Mucosa of descending colon (tissue), 3 donors: ENCODE data around the gene CAPZB. TPM values are rescaled to one million over a fixed set of nuclear protein-coding genes. Genes with fewer than 3 reads are reported as not detected.

Source experiments
- ATAC-seq: fragments of 200-7000 bp; cut with Tn5 transposase; one replicate; pipeline ENCODE4 v1.9.1; 2020; ENCODE audit warnings: mild to moderate bottlenecking, moderate library complexity
- DNase-seq, 3 donors: peaks; one replicate each; pipeline ENCODE4 v3.0.0-alpha.2; 2020
- H3K36me3 ChIP-seq: fragments of 200-600 bp; one replicate; pipeline ENCODE4 v1.8.0; 2021; ENCODE audit warnings: low read depth, mild to moderate bottlenecking
- H3K4me1 ChIP-seq: fragments of 200-600 bp; one replicate; pipeline ENCODE4 v1.8.0; 2021; ENCODE audit warnings: low read depth, mild to moderate bottlenecking
- H3K4me3 ChIP-seq: fragments of 200-600 bp; one replicate; pipeline ENCODE4 v1.8.0; 2021; ENCODE audit warnings: mild to moderate bottlenecking
- H3K9me3 ChIP-seq: fragments of 200-600 bp; one replicate; pipeline ENCODE4 v1.8.0; 2021; ENCODE audit warnings: mild to moderate bottlenecking
- intact Hi-C, 2 donors: fragments of 100-400 bp; cut with DNase I in 1 of 2; cut with micrococcal nuclease in 1 of 2; formaldehyde crosslinking; loops; one replicate each; pipeline versions ENCODE4 v1.11.0 to v1.11.1; 2022; cut with DNase I, micrococcal nuclease
- total RNA-seq, 3 donors: library from RNA; stranded (reverse); fragmentation: NEBNext Ultra II Directional in 2 of 3; extraction: Animal tissue kit (Norgen Biotek cat#: 25700) in 2 of 3; gene quantifications; one replicate each; pipeline versions ENCODE4 v1.2.1 to v1.2.4, GENCODE V29; 2021 to 2023
- TF ChIP-seq, protein P1 (sequence below): fragments of 200-600 bp; IDR thresholded peaks from one replicate; pipeline ENCODE4 v1.8.0; 2022; ENCODE audit warnings: antibody characterized with exemption, mild to moderate bottlenecking
- donor health status: DM: no; HTN: no; CAD: no; lungs with moderate emphysema.
- donor health status: DM: no; HTN: no; CAD: no.
- donor health status: DM: no; HTN: yes; CAD: no.

CAPZB gene
- total RNA-seq, 3 donors from 2014 or later, result 346 to 393 (median 381) TPM

DNA sequence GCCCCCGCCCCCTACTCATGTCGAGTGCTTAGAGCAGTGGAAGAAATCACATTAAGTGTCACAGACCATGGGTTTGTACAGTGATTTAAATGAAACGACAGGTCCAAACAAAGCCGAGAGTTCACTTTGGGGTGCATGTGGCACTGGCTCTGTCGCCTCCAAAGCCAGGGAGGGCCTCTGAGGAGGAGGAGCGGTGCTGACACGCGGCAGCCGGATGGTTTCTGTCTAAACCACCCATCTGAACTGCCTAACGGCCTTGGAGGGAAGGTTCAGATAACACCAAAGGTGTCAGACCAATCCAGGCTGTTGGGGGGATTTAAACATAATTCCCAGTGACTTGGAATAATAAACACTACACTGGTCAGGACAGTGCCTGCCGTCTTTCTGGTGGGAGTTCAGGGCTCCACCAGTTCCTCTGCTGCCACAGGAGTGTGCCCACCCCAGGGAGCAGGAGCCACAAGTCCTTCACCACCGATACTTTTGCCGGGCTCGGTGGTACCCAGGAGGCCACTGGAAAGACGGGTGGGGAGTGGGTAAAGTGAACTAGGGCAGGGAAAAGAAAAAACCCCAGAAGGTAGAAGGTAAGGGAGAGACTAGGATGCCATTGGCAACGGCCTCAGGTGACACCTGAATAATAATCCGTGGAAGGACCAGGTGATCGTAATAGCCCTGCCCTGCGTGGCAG, 95.0 kb downstream of the CAPZB start:
- H3K36me3 ChIP-seq, result no peaks in the 10 kb centered on the region
- TF ChIP-seq, protein P1, sequence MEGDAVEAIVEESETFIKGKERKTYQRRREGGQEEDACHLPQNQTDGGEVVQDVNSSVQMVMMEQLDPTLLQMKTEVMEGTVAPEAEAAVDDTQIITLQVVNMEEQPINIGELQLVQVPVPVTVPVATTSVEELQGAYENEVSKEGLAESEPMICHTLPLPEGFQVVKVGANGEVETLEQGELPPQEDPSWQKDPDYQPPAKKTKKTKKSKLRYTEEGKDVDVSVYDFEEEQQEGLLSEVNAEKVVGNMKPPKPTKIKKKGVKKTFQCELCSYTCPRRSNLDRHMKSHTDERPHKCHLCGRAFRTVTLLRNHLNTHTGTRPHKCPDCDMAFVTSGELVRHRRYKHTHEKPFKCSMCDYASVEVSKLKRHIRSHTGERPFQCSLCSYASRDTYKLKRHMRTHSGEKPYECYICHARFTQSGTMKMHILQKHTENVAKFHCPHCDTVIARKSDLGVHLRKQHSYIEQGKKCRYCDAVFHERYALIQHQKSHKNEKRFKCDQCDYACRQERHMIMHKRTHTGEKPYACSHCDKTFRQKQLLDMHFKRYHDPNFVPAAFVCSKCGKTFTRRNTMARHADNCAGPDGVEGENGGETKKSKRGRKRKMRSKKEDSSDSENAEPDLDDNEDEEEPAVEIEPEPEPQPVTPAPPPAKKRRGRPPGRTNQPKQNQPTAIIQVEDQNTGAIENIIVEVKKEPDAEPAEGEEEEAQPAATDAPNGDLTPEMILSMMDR, result no peak
- ATAC-seq (no peak), DNase-seq (no peak)
- no peak overlapping the region for H3K4me3 ChIP-seq
- H3K9me3 ChIP-seq, result no peaks in the 10 kb centered on the region
- H3K4me1 ChIP-seq, result peaks cover 50% of the 10 kb centered on the region
- intact Hi-C loops, result no loop called here

DNA sequence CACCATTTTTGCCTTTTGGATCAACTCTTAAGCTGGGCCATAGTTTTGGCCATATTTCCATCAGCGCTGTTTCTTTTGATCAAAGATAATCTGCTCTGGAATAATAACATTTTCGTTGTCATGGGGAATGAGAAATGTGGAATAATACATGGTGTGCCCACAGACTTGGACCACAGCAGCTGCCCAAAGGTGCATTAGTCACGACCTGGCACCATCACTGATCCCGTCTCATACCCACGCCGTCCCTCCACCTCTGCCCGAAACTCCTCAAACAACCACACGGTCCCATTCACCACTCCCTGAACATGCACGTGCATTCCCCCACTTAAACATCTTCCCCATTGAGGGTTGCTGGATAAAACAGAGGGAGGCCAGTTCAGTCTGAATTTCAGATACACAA, 96.4 kb downstream of the CAPZB start:
- DNase-seq (no peak), ATAC-seq (no peak)
- intact Hi-C loops, result no loop called here
- Histone ChIP-seq H3K36me3 (no peaks in the 10 kb centered on the region), H3K4me1 (peaks cover 59% of the 10 kb centered on the region), H3K4me3 (no peak overlapping the region), H3K9me3 (no peaks in the 10 kb centered on the region)
- TF ChIP-seq, protein P1, result no peak

DNA sequence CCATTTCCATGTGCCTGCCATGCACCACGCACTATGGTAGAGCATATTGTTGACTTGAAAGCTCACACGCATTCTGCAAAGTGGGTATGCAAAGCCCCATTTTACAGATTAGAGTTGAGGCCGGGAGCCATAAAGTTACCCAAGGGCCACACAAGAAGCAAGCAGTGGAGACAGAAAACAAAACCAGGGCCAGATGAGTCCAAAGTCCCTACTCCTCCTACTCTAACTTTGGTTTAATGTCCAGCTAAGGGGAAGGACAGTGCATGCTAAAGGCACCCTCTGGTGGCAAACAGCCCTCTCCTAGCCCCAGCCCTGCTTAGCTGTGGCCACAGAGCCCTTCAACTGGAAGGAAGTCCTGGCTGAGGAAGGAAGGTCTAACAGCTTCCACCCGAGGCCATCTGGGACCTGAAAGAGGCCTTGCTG, 98.3 kb downstream of the CAPZB start:
- peak; percentile 67 for ATAC-seq
- intact Hi-C loops, result no loop called here

DNA sequence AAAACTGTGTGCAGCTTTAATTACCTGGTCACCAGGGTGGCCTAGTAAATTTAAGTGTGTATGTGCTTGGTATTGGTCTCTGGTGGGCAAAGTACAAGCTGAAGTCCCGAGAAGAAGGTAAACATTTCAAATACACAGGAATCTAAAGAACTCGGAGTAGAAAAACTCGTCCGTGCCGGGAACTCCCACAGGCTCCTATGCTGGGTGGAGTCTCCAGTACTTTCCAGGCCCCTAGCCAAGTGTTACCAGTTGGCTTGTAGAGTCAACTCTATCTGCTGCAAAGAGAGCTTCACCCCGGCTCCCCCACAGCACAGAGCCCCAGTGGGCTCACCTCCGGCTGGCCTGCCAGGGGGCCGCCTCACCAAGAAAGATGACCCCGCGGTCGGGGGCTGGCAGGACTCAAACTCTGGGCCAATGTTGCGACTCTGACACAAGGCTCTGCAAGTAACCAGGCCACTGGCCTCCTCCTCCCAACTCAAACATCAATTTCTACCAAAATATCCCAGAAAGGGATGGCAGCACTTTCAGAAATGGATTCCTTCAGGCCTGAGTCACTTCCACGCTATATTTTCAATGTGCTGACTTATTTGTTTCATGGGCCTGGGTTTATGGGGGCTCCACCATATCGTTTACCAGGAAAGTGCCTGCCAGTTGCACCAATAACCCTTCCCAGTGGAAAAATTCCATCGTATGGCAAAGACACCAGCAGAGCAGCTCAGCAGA, 99.3 kb downstream of the CAPZB start:
- ATAC-seq (peak; percentile 67), DNase-seq (peak in 2 of 3 donors; percentile 54 to 84)
- no peak overlapping the region for H3K4me3 ChIP-seq
- no peaks in the 10 kb centered on the region for H3K36me3 ChIP-seq
- intact Hi-C loops, result no loop called here
- H3K9me3 ChIP-seq, result no peaks in the 10 kb centered on the region
- TF ChIP-seq, protein P1, result no peak
- H3K4me1 ChIP-seq, result peaks cover 40% of the 10 kb centered on the region

More for the DNA sequence above, 98.3 kb downstream of the CAPZB start:
- Histone ChIP-seq H3K4me3 (no peak overlapping the region), H3K9me3 (no peaks in the 10 kb centered on the region), H3K4me1 (peaks cover 46% of the 10 kb centered on the region), H3K36me3 (no peaks in the 10 kb centered on the region)
- TF ChIP-seq, protein P1, result no peak
- DNase-seq, result peak in 2 of 3 donors; percentile 47 to 56

DNA sequence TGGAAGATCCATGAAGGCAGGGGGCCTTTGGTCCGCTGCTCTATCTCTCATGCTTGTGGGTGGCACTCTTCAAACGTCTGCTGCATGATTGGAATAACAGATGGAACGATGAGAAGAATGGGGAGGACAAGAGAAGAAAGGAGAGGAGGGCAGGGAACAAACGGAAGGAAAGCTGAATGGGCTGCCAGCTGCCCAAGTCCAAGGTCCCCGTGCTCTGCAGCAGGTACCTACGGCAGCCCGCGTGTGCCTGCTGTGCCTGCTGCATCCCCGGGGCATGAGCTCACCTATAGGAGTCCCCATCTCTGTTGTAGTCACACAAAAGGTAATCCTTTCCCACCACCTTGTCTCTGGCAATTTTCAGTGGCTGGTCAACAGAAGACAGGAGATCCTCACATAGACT, 100.1 kb downstream of the CAPZB start:
- Histone ChIP-seq H3K4me1 (peaks cover 38% of the 10 kb centered on the region), H3K9me3 (no peaks in the 10 kb centered on the region), H3K36me3 (no peaks in the 10 kb centered on the region), H3K4me3 (no peak overlapping the region)
- ATAC-seq, result peak; percentile 67
- peak in 1 of 3 donors; percentile 30 for DNase-seq
- TF ChIP-seq, protein P1, result no peak
- intact Hi-C loops, result no loop called here
